ENCODE data around the gene C10orf62. TPM values are rescaled to one million over a fixed set of nuclear protein-coding genes. Genes with fewer than 3 reads are reported as not detected.
"Not testable (repeated sequence)": the region's sequence is repeated elsewhere in the genome, so short reads cannot be mapped to it uniquely, and the experiment has no call there.

The C10orf62 gene
- total RNA-seq, 2 experiments from 2014 or later: not detected

- H3K27me3 Mint-ChIP-seq: no peaks in the 10 kb centered on the region
- no peak for DNase-seq
- H3K4me3 Mint-ChIP-seq: no peak overlapping the region
- no peaks in the 10 kb centered on the region for H3K36me3 Mint-ChIP-seq
- intact Hi-C loops (cut with micrococcal nuclease): no loop called here
- CTCF ChIA-PET: interaction anchor here (0.6 to 2.7 kb wide), 2 partner anchors 14 to 134 kb away, joined by 4 to 8 read pairs; no protein-coding TSS in a partner anchor
- no peak overlapping the region for H3K27ac Mint-ChIP-seq
- H3K9me3 Mint-ChIP-seq: no peaks in the 10 kb centered on the region
- POLR2A ChIA-PET: no interaction called here
- H3K4me1 Mint-ChIP-seq (ENCODE audit: low read depth): peaks cover 4% of the 10 kb centered on the region
These were observed 21.6 kb upstream of the C10orf62 start for GRCh38 chr10:97567891-97568290.

- Mint-ChIP-seq H3K9me3 (no peaks in the 10 kb centered on the region), H3K27me3 (no peaks in the 10 kb centered on the region), H3K4me3 (no peak overlapping the region), H3K4me1 (ENCODE audit: low read depth) (peaks cover 4% of the 10 kb centered on the region), H3K36me3 (no peaks in the 10 kb centered on the region), H3K27ac (no peak overlapping the region)
- DNase-seq: no peak
- intact Hi-C loops (cut with micrococcal nuclease): loop anchor here (10.0 kb wide), 1 partner anchor 165 kb away; the partner anchor contains the start of gene ZFYVE27
- POLR2A ChIA-PET: no interaction called here
- CTCF ChIA-PET: interaction anchor here (1.6 to 3.0 kb wide), 2 partner anchors 17 to 36 kb away, joined by 4 to 18 read pairs; no protein-coding TSS in a partner anchor
These were observed 19.3 kb upstream of the C10orf62 start for GRCh38 chr10:97570146-97570788.

GRCh38 chr10:97570789-97571471 is 18.6 kb upstream of the C10orf62 start:
- no peaks in the 10 kb centered on the region for H3K27me3 Mint-ChIP-seq
- no peak for DNase-seq
- ChIA-PET CTCF (interaction anchor here (1.0 to 3.0 kb wide), 16 partner anchors 12 to 166 kb away, joined by 3 to 18 read pairs (median 4); partner anchors contain the start of genes HOGA1, MORN4 and ZFYVE27), POLR2A (no interaction called here)
- intact Hi-C loops (cut with micrococcal nuclease): loop anchor here (10.0 kb wide), 1 partner anchor 164 kb away; the partner anchor contains the start of gene ZFYVE27
- no peak overlapping the region for H3K27ac Mint-ChIP-seq
- peaks cover 4% of the 10 kb centered on the region for H3K4me1 Mint-ChIP-seq (ENCODE audit: low read depth)
- no peak overlapping the region for H3K4me3 Mint-ChIP-seq
- H3K9me3 Mint-ChIP-seq: no peaks in the 10 kb centered on the region
- no peaks in the 10 kb centered on the region for H3K36me3 Mint-ChIP-seq

GRCh38 chr10:97571622-97572021 is 17.9 kb upstream of the C10orf62 start:
- Mint-ChIP-seq H3K9me3 (no peaks in the 10 kb centered on the region), H3K36me3 (no peaks in the 10 kb centered on the region), H3K27me3 (no peaks in the 10 kb centered on the region), H3K4me3 (no peak overlapping the region), H3K4me1 (ENCODE audit: low read depth) (peaks cover 2% of the 10 kb centered on the region), H3K27ac (no peak overlapping the region)
- intact Hi-C loops (cut with micrococcal nuclease): loop anchor here (2.0 to 10.0 kb wide), 3 partner anchors 41 to 163 kb away; partner anchors contain the start of genes PI4K2A and ZFYVE27
- ChIA-PET CTCF (interaction anchor here (0.6 to 3.0 kb wide), 30 partner anchors 12 to 498 kb away, joined by 3 to 18 read pairs (median 4); partner anchors contain the start of genes AVPI1, HOGA1, MORN4 and PI4K2A), POLR2A (no interaction called here)
- no peak for DNase-seq

- no peaks in the 10 kb centered on the region for H3K27me3 Mint-ChIP-seq
- CTCF ChIA-PET: interaction anchor here (0.6 to 3.0 kb wide), 30 partner anchors 12 to 499 kb away, joined by 3 to 18 read pairs (median 4); partner anchors contain the start of genes AVPI1, HOGA1, PI4K2A and ZFYVE27
- POLR2A ChIA-PET: no interaction called here
- intact Hi-C loops (cut with micrococcal nuclease): loop anchor here (2.0 to 10.0 kb wide), 3 partner anchors 40 to 162 kb away; partner anchors contain the start of genes PI4K2A and ZFYVE27
- peak; percentile 70 for DNase-seq
- H3K27ac Mint-ChIP-seq: no peak within 1 kb of the TSS
- H3K9me3 Mint-ChIP-seq: no peaks in the 10 kb centered on the region
- no peaks in the 10 kb centered on the region for H3K4me1 Mint-ChIP-seq (ENCODE audit: low read depth)
- H3K4me3 Mint-ChIP-seq: no peak within 1 kb of the TSS
- no peaks in the 10 kb centered on the region for H3K36me3 Mint-ChIP-seq
These were observed 17.1 kb upstream of the C10orf62 start, which contains the start of gene ANKRD2 for GRCh38 chr10:97572214-97572989. Gene ANKRD2, plus strand, starts transcription at chr10:97572779. Its CDS starts 10 bp downstream, at chr10:97572789.

- Mint-ChIP-seq H3K9me3 (no peaks in the 10 kb centered on the region), H3K4me3 (no peak overlapping the region), H3K36me3 (no peaks in the 10 kb centered on the region), H3K4me1 (ENCODE audit: low read depth) (no peaks in the 10 kb centered on the region), H3K27ac (no peak overlapping the region), H3K27me3 (no peaks in the 10 kb centered on the region)
- POLR2A ChIA-PET: no interaction called here
- no peak for DNase-seq
- CTCF ChIA-PET: interaction anchor here (1.0 to 2.0 kb wide), 6 partner anchors 19 to 161 kb away, joined by 3 to 16 read pairs (median 6); partner anchors contain the start of gene PI4K2A
- intact Hi-C loops (cut with micrococcal nuclease): loop anchor here (2.0 to 10.0 kb wide), 3 partner anchors 40 to 162 kb away; partner anchors contain the start of genes PI4K2A and ZFYVE27
These were observed 16.5 kb upstream of the C10orf62 start for GRCh38 chr10:97573021-97573420.

GRCh38 chr10:97573672-97574071 is 15.8 kb upstream of the C10orf62 start:
- H3K9me3 Mint-ChIP-seq: no peaks in the 10 kb centered on the region
- no peak for DNase-seq
- ChIA-PET POLR2A (no interaction called here), CTCF (interaction anchor here (0.9 kb wide), 1 partner anchor 20 kb away, joined by 4 read pairs; no protein-coding TSS in a partner anchor)
- H3K4me3 Mint-ChIP-seq: no peak overlapping the region
- H3K27ac Mint-ChIP-seq: no peak overlapping the region
- H3K4me1 Mint-ChIP-seq (ENCODE audit: low read depth): no peaks in the 10 kb centered on the region
- H3K27me3 Mint-ChIP-seq: no peaks in the 10 kb centered on the region
- no peaks in the 10 kb centered on the region for H3K36me3 Mint-ChIP-seq
- intact Hi-C loops (cut with micrococcal nuclease): loop anchor here (2.0 to 10.0 kb wide), 3 partner anchors 39 to 161 kb away; partner anchors contain the start of genes PI4K2A and ZFYVE27

- no peak for DNase-seq
- Mint-ChIP-seq H3K4me1 (ENCODE audit: low read depth) (no peaks in the 10 kb centered on the region), H3K36me3 (no peaks in the 10 kb centered on the region), H3K4me3 (no peak overlapping the region), H3K27ac (no peak overlapping the region), H3K9me3 (no peaks in the 10 kb centered on the region), H3K27me3 (no peaks in the 10 kb centered on the region)
- ChIA-PET POLR2A (no interaction called here), CTCF (no interaction called here)
- intact Hi-C loops (cut with micrococcal nuclease): loop anchor here (10.0 kb wide), 1 partner anchor 160 kb away; the partner anchor contains the start of gene ZFYVE27
These were observed 15.0 kb upstream of the C10orf62 start for GRCh38 chr10:97574374-97575126.

- POLR2A ChIA-PET: no interaction called here
- Mint-ChIP-seq H3K36me3 (no peaks in the 10 kb centered on the region), H3K4me3 (no peak overlapping the region), H3K27ac (no peak overlapping the region), H3K9me3 (no peaks in the 10 kb centered on the region), H3K4me1 (ENCODE audit: low read depth) (no peaks in the 10 kb centered on the region), H3K27me3 (no peaks in the 10 kb centered on the region)
- DNase-seq: no peak
- CTCF ChIA-PET: no interaction called here
- intact Hi-C loops (cut with micrococcal nuclease): loop anchor here (10.0 kb wide), 1 partner anchor 160 kb away; the partner anchor contains the start of gene ZFYVE27
These were observed 14.3 kb upstream of the C10orf62 start for GRCh38 chr10:97575127-97575668.

- H3K4me1 Mint-ChIP-seq (ENCODE audit: low read depth); H3K36me3 Mint-ChIP-seq; POLR2A ChIA-PET; H3K27me3 Mint-ChIP-seq; H3K9me3 Mint-ChIP-seq; H3K4me3 Mint-ChIP-seq; DNase-seq; H3K27ac Mint-ChIP-seq: not testable (repeated sequence)
- CTCF ChIA-PET: interaction anchor here (1.1 kb wide), 1 partner anchor 101 kb away, joined by 4 read pairs; no protein-coding TSS in a partner anchor
- intact Hi-C loops (cut with micrococcal nuclease): loop anchor here (10.0 kb wide), 1 partner anchor 158 kb away; the partner anchor contains the start of gene ZFYVE27
These were observed 13.0 kb upstream of the C10orf62 start for GRCh38 chr10:97576487-97576886.

Measured in activated CD4-positive, alpha-beta memory T cell treated with anti-CD3 and anti-CD28 coated beads for 36 hours (primary cell).